ENCODE results near the gene CUBN.

The CUBN gene

GRCh38 chr10:16777473-16778370, 351.9 kb downstream of the CUBN start:
- peak; percentile 49 for TF ChIP-seq CTCF (IDR thresholded peaks at IDR 0.05; ENCODE audit: insufficient read depth, low read depth, low read length, missing control alignments)
- H3K4me3 ChIP-seq (ENCODE audit: low read depth, low read length) = no peak overlapping the region
- DNase-seq (ENCODE audit: low read depth) = peak; percentile 70

GRCh38 chr10:16776896-16777295, 352.7 kb downstream of the CUBN start:
- H3K4me3 ChIP-seq (ENCODE audit: low read depth, low read length) = no peak overlapping the region
- DNase-seq (ENCODE audit: low read depth) = no peak
- no peak for TF ChIP-seq CTCF (IDR thresholded peaks at IDR 0.05; ENCODE audit: insufficient read depth, low read depth, low read length, missing control alignments)
